Vagina (tissue), 2 donors: ENCODE measurements around the gene PRSS35. TPM values are rescaled to one million over a fixed set of nuclear protein-coding genes. Genes with fewer than 3 reads are reported as not detected.
"Not testable (repeated sequence)": the region's sequence is repeated elsewhere in the genome, so short reads cannot be mapped to it uniquely, and the experiment has no call there.

Experiments used
- DNase-seq, 2 donors: peaks; one replicate each; pipeline ENCODE4 v3.0.0-alpha.2; 2017; ENCODE audit errors: extremely low spot score in 2 of 2
- H3K27ac ChIP-seq: fragments of 200-600 bp; sonication (generic); one replicate; pipeline ENCODE4 v1.5.1; 2019
- H3K27me3 ChIP-seq: fragments of 200-600 bp; sonication (generic); one replicate; pipeline ENCODE4 v1.5.1; 2019
- H3K36me3 ChIP-seq, 2 donors: fragments of 200-600 bp; sonication (generic); one replicate each; pipeline ENCODE4 v1.5.1; 2017 to 2019
- H3K4me1 ChIP-seq: fragments of 200-600 bp; sonication (generic); one replicate; pipeline ENCODE4 v1.5.1; 2019
- H3K4me3 ChIP-seq, 2 donors: fragments of 200-600 bp; sonication (generic); 1 replicate in 1 of 2; 2 replicates in 1 of 2; pipeline ENCODE4 v1.5.1; 2016 to 2019
- H3K9me3 ChIP-seq: fragments of 200-600 bp; sonication (generic); one replicate; pipeline ENCODE4 v1.5.1; 2019
- POLR2A ChIP-seq, 2 donors: fragments of 450-650 bp; IDR thresholded peaks; one replicate each; pipeline ENCODE4 v1.6.1; 2017; ENCODE audit warnings: antibody characterized with exemption in 2 of 2, mild to moderate bottlenecking in 2 of 2, moderate library complexity in 2 of 2
- POLR2AphosphoS5 ChIP-seq, 2 donors: sonication (generic); formaldehyde crosslinking; IDR thresholded peaks; one replicate each; pipeline ENCODE4 v1.9.0; 2017; ENCODE audit warnings: antibody characterized with exemption in 2 of 2, mild to moderate bottlenecking in 2 of 2, low read depth in 1 of 2; ENCODE audit not compliant: insufficient read depth in 1 of 2
- intact Hi-C: fragments of 100-400 bp; cut with DNase I; formaldehyde crosslinking; loops from one replicate; pipeline ENCODE4 v1.15.1; 2023
- total RNA-seq: library from RNA; depleted of rRNA; stranded (reverse); fragments of >200 nt; gene quantifications from one replicate; pipeline ENCODE4 v1.2.3, GENCODE V29; 2016
- TF ChIP-seq, protein P1 (sequence below), 3 experiments: fragments of 450-650 bp in 2 of 3; fragments of 200-600 bp in 1 of 3; sonication (generic) in 1 of 3; IDR thresholded peaks; one replicate each; pipeline ENCODE4 v1.5.1; 2017 to 2019; ENCODE audit warnings: antibody characterized with exemption in 3 of 3, mild to moderate bottlenecking in 2 of 3, moderate library complexity in 2 of 3

PRSS35 gene
- total RNA-seq, 1 donor from 2014 or later, result not detected

DNA sequence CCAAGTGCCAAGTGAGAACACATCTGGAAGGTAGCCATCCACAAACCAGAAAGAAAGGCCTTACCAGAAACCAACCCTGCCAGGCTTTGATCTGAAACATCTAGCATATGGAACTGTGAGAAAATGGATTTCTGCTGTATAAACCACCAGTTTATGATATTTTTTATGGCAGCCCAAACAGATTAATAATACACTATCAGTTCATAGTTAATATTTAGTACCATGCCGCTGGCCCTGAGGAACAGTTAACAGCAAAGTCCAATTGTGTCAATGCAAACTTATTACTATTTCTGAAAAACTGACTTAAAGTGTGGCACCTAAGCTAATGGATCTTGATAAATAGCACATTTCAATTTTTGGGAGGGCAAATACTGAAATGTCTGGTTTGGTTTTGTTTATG, 35.4 kb upstream of the PRSS35 start:
- H3K9me3 ChIP-seq, result no peaks in the 10 kb centered on the region
- H3K36me3 ChIP-seq, result no peaks in the 10 kb centered on the region
- no peak overlapping the region for H3K4me3 ChIP-seq
- no peak overlapping the region for H3K27ac ChIP-seq
- no peaks in the 10 kb centered on the region for H3K27me3 ChIP-seq
- no peak for DNase-seq
- intact Hi-C loops, result no loop called here
- no peaks in the 10 kb centered on the region for H3K4me1 ChIP-seq
- TF ChIP-seq POLR2AphosphoS5 (IDR thresholded peaks at IDR 0.05; ENCODE audit: insufficient read depth in 1 of 2, low read depth in 1 of 2), result no peak
- no peak for TF ChIP-seq POLR2A (IDR thresholded peaks at IDR 0.05)
- TF ChIP-seq, protein P1, sequence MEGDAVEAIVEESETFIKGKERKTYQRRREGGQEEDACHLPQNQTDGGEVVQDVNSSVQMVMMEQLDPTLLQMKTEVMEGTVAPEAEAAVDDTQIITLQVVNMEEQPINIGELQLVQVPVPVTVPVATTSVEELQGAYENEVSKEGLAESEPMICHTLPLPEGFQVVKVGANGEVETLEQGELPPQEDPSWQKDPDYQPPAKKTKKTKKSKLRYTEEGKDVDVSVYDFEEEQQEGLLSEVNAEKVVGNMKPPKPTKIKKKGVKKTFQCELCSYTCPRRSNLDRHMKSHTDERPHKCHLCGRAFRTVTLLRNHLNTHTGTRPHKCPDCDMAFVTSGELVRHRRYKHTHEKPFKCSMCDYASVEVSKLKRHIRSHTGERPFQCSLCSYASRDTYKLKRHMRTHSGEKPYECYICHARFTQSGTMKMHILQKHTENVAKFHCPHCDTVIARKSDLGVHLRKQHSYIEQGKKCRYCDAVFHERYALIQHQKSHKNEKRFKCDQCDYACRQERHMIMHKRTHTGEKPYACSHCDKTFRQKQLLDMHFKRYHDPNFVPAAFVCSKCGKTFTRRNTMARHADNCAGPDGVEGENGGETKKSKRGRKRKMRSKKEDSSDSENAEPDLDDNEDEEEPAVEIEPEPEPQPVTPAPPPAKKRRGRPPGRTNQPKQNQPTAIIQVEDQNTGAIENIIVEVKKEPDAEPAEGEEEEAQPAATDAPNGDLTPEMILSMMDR (IDR thresholded peaks at IDR 0.05), result no peak

DNA sequence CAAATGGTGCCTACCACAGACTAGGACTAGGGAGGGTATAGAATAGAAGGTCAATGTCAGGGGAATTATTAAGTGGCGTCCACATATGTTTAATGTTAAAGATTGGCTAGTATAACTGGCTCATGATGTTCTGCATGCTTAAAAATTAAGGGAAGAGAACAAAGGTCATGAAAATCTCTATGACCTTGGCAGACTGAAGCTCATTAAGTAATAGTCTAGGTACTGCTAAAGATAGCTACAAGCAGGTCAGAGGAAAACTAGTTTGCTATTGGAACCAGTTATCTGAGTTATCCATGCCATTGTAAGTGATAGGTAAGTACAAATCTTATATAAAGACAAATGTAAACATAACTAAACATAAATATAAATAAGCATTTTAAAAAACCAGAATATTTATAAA, 32.9 kb upstream of the PRSS35 start:
- TF ChIP-seq, protein P1 (IDR thresholded peaks at IDR 0.05), result no peak
- TF ChIP-seq POLR2AphosphoS5 (IDR thresholded peaks at IDR 0.05; ENCODE audit: insufficient read depth in 1 of 2, low read depth in 1 of 2) (no peak), POLR2A (IDR thresholded peaks at IDR 0.05) (no peak)
- H3K27me3 ChIP-seq, result no peaks in the 10 kb centered on the region

DNA sequence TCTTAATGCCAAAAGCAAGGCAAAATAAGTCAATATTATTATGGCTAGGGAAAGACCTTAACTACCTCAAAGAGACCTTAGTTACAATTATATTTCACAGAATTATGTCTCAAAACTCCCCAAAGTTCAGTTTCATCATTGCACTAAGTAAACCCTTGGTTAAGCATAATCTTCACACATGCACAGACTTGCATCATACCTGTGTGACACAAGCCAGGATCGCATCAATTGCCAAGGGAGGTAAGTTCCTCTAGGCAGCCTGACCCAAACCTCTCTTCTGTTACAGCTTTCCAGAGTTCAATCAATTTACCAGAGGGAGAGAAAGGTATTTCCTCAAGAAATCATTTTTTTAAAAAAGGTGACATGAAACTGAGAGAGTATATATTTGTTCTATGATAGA, 31.9 kb upstream of the PRSS35 start:
- H3K4me1 ChIP-seq, result no peaks in the 10 kb centered on the region
- no peaks in the 10 kb centered on the region for H3K36me3 ChIP-seq
- DNase-seq, result no peak
- H3K4me3 ChIP-seq, result no peak overlapping the region
- intact Hi-C loops, result no loop called here
- H3K27ac ChIP-seq, result no peak overlapping the region
- TF ChIP-seq, protein P1 (IDR thresholded peaks at IDR 0.05), result no peak
- TF ChIP-seq POLR2A (IDR thresholded peaks at IDR 0.05) (no peak), POLR2AphosphoS5 (IDR thresholded peaks at IDR 0.05; ENCODE audit: insufficient read depth in 1 of 2, low read depth in 1 of 2) (no peak)
- no peaks in the 10 kb centered on the region for H3K27me3 ChIP-seq
- H3K9me3 ChIP-seq, result no peaks in the 10 kb centered on the region

More for the DNA sequence above, 32.9 kb upstream of the PRSS35 start:
- H3K4me1 ChIP-seq, result no peaks in the 10 kb centered on the region
- H3K9me3 ChIP-seq, result no peaks in the 10 kb centered on the region
- H3K36me3 ChIP-seq, result no peaks in the 10 kb centered on the region
- H3K4me3 ChIP-seq, result no peak overlapping the region
- H3K27ac ChIP-seq, result no peak overlapping the region
- DNase-seq, result no peak
- intact Hi-C loops, result no loop called here

DNA sequence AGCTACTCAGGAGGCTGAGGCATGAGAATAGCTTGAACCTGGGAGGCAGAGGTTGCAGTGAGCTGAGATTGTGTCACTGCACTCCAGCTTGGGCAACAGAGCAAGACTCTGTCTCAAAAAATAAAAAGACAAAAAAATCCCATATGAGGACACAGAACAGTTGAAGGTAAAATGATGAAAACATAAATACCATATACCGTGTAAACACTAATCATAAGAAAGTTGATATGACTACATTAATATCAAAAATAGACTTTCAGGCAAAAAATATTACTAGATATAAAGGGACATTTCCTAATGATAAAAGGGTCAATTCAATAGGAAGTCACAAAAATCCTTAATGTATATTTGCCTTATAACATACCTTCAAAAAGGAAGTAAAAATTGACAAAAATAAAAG, 30.4 kb upstream of the PRSS35 start:
- H3K27ac ChIP-seq, H3K9me3 ChIP-seq, intact Hi-C loops, H3K36me3 ChIP-seq, H3K4me3 ChIP-seq, H3K27me3 ChIP-seq, DNase-seq, H3K4me1 ChIP-seq: not testable (repeated sequence)

DNA sequence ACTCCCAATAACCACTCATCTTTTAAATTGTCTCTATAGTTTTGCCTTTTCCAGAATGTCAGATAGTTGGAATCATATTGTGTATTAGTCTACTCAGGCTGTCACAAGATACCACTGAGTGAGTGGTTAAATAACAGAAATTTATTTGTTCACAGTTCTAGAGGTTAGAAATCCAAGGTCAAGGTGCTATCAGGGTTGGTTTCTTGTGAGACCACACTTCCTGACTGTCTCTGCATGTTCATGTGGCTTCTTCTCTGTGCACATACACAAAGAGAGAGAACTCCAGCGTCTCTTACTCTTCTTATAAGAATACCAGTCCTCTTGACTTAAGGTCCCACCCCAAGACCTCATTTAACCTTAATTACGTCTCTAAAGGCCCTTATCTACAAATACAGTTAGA, 23.9 kb upstream of the PRSS35 start:
- H3K9me3 ChIP-seq, result no peaks in the 10 kb centered on the region
- no peaks in the 10 kb centered on the region for H3K27me3 ChIP-seq
- no peaks in the 10 kb centered on the region for H3K4me1 ChIP-seq
- DNase-seq, result no peak
- H3K36me3 ChIP-seq, result no peaks in the 10 kb centered on the region
- intact Hi-C loops, result no loop called here
- no peak for TF ChIP-seq POLR2AphosphoS5 (IDR thresholded peaks at IDR 0.05; ENCODE audit: insufficient read depth in 1 of 2, low read depth in 1 of 2)
- TF ChIP-seq POLR2A (IDR thresholded peaks at IDR 0.05), result no peak
- TF ChIP-seq, protein P1 (IDR thresholded peaks at IDR 0.05), result no peak
- no peak overlapping the region for H3K4me3 ChIP-seq
- no peak overlapping the region for H3K27ac ChIP-seq

DNA sequence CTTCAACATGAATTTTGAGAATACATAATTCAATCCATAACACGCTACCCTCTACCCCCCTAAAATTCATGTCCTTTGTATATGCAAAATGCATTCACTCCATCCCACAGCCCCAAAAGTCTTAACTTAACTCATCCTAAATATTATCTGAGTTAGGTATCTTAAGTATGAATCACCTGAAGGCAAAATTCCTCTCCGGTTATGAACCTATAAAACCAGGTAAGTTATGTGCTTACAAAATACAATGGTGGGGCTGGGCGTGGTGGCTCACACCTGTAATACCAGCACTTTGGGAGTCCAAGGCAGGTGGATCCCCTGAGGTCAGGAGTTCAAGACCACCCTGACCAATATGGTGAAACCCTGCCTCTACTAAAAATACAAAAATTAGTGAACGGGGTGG, 23.5 kb upstream of the PRSS35 start:
- no peak overlapping the region for H3K4me3 ChIP-seq
- TF ChIP-seq POLR2A (IDR thresholded peaks at IDR 0.05), result no peak
- no peak for TF ChIP-seq POLR2AphosphoS5 (IDR thresholded peaks at IDR 0.05; ENCODE audit: insufficient read depth in 1 of 2, low read depth in 1 of 2)
- TF ChIP-seq, protein P1 (IDR thresholded peaks at IDR 0.05), result no peak
- H3K9me3 ChIP-seq, result no peaks in the 10 kb centered on the region
- H3K4me1 ChIP-seq, result no peaks in the 10 kb centered on the region
- H3K27me3 ChIP-seq, result no peaks in the 10 kb centered on the region
- intact Hi-C loops, result no loop called here
- H3K36me3 ChIP-seq, result no peaks in the 10 kb centered on the region
- H3K27ac ChIP-seq, result no peak overlapping the region
- DNase-seq, result no peak
